Keratinocyte (primary cell): ENCODE measurements around the gene TCTN1. TPM values are rescaled to one million over a fixed set of nuclear protein-coding genes. Genes with fewer than 3 reads are reported as not detected.

Experiments used
- DNase-seq: peaks from one replicate; pipeline ENCODE4 v3.0.0-alpha.2; 2011; ENCODE audit warnings: low read depth, missing footprints, low spot score
- FAIRE-seq: peaks from 2 replicates; lab custom pipeline; 2011; peaks lifted over from hg19 to GRCh38; lab: Jason Lieb, UNC
- H2AFZ ChIP-seq: 2 replicates; pipeline ENCODE4 v1.6.0; 2012; ENCODE audit warnings: low read length, control low read depth, inconsistent platforms; ENCODE audit not compliant: control insufficient read depth
- H3K27ac ChIP-seq: 2 replicates; pipeline ENCODE4 v1.5.1; 2011; ENCODE audit warnings: low read length; ENCODE audit not compliant: control insufficient read depth, insufficient read depth
- H3K27me3 ChIP-seq: 3 replicates; pipeline ENCODE4 v1.6.0; 2011; ENCODE audit warnings: low read length; ENCODE audit not compliant: control insufficient read depth, insufficient read depth; ENCODE audit errors: extremely low read depth
- H3K36me3 ChIP-seq, 2 experiments: 2 replicates in 1 of 2; 3 replicates in 1 of 2; pipeline ENCODE4 v1.5.1; 2011; ENCODE audit warnings: low read length in 2 of 2, mild to moderate bottlenecking in 1 of 2; ENCODE audit not compliant: control insufficient read depth in 2 of 2, insufficient read depth in 2 of 2; ENCODE audit errors: extremely low read depth in 1 of 2
- H3K4me1 ChIP-seq: 3 replicates; pipeline ENCODE4 v1.5.1; 2011; ENCODE audit warnings: low read length; ENCODE audit not compliant: control insufficient read depth, insufficient read depth; ENCODE audit errors: extremely low read depth
- H3K4me2 ChIP-seq: 3 replicates; pipeline ENCODE4 v1.6.0; 2011; ENCODE audit warnings: low read depth, low read length; ENCODE audit not compliant: control insufficient read depth, insufficient read depth; ENCODE audit errors: extremely low read depth
- H3K4me3 ChIP-seq, 3 experiments: fragments of 200-600 bp in 1 of 3; sonication (generic) in 1 of 3; 2 replicates in 2 of 3; 3 replicates in 1 of 3; pipeline ENCODE4 v1.5.1; 2011 to 2016; ENCODE audit warnings: low read length in 3 of 3, mild to moderate bottlenecking in 3 of 3, control low read depth in 2 of 3, inconsistent platforms in 1 of 3, low read depth in 1 of 3, mixed read lengths in 1 of 3, mixed run types in 1 of 3, moderate library complexity in 1 of 3; ENCODE audit not compliant: control insufficient read depth in 2 of 3, insufficient read depth in 2 of 3; ENCODE audit errors: extremely low read depth in 1 of 3
- H3K79me2 ChIP-seq: 2 replicates; pipeline ENCODE4 v1.6.0; 2012; ENCODE audit warnings: low read length; ENCODE audit not compliant: control insufficient read depth, insufficient read depth
- H3K9ac ChIP-seq: 3 replicates; pipeline ENCODE4 v1.6.0; 2011; ENCODE audit warnings: low read length; ENCODE audit not compliant: control insufficient read depth, insufficient read depth; ENCODE audit errors: extremely low read depth
- H3K9me1 ChIP-seq: 3 replicates; pipeline ENCODE4 v1.6.0; 2011; ENCODE audit warnings: low read length; ENCODE audit not compliant: control insufficient read depth, insufficient read depth; ENCODE audit errors: extremely low read depth
- H3K9me3 ChIP-seq: 2 replicates; pipeline ENCODE4 v1.5.1; 2012; ENCODE audit warnings: low read depth, low read length; ENCODE audit not compliant: control insufficient read depth
- H4K20me1 ChIP-seq: 3 replicates; pipeline ENCODE4 v1.6.0; 2011; ENCODE audit warnings: low read length; ENCODE audit not compliant: control insufficient read depth, insufficient read depth; ENCODE audit errors: extremely low read depth
- CTCF ChIP-seq, 3 experiments: IDR thresholded peaks in 1 of 3; conservative IDR thresholded peaks in 1 of 3; optimal IDR thresholded peaks in 1 of 3; 2 replicates in 2 of 3; 3 replicates in 1 of 3; pipeline versions ENCODE3 to v1.5.1; 2011; ENCODE audit warnings: low read length in 3 of 3, mild to moderate bottlenecking in 3 of 3, moderate library complexity in 2 of 3, control low read depth in 1 of 3, inconsistent platforms in 1 of 3; ENCODE audit not compliant: insufficient read depth in 2 of 3; ENCODE audit errors: extremely low read depth in 1 of 3
- EZH2 ChIP-seq: IDR thresholded peaks from one replicate; pipeline ENCODE4 v1.6.1; 2012; ENCODE audit warnings: inconsistent platforms, mild to moderate bottlenecking, low read length, moderate library complexity
- dilution Hi-C: fragments of 300-500 bp; cut with MboI; formaldehyde crosslinking; loops from one replicate; pipeline ENCODE4 v1.7.0; 2020; ENCODE audit warnings: low sequenced_read_pairs; ENCODE audit not compliant: extremely low pct_ligation_motif_present
- polyA minus RNA-seq, 3 experiments: library from RNA; depleted of rRNA, polyadenylated mRNA; stranded (reverse); fragments of >200 nt; gene quantifications; 1 replicate in 1 of 3; 2 replicates in 1 of 3; 3 replicates in 1 of 3; pipeline ENCODE4 v1.2.3, GENCODE V29; 2011
- polyA plus RNA-seq, 5 experiments: library from polyadenylated mRNA; depleted of rRNA in 3 of 5; stranded (reverse) in 3 of 5; stranded (forward) in 1 of 5; unstranded in 1 of 5; fragments of >200 nt; gene quantifications; 1 replicate in 1 of 5; 2 replicates in 3 of 5; 3 replicates in 1 of 5; pipeline versions ENCODE4 v1.2.1 to v1.2.3, GENCODE V29; 2011 to 2012; ENCODE audit warnings: missing spikeins in 2 of 5, low read depth in 1 of 5, low replicate concordance in 1 of 5

TCTN1 gene
- polyA plus RNA-seq, result 14.4 to 31.8 TPM (median 30.6 TPM) in 3 replicates
- polyA plus RNA-seq (2011; ENCODE audit: low read depth), result 2.3 TPM
- polyA plus RNA-seq (2011; cell fraction: cytosol; rRNA removed), result 17.0 and 25.0 TPM in 2 replicates
- polyA plus RNA-seq (2011; cell fraction: nucleus; rRNA removed), result 31.0 and 34.6 TPM in 2 replicates
- polyA plus RNA-seq (2012; ENCODE audit: low replicate concordance), result 13.4 and 19.4 TPM in 2 replicates
- 11.8 to 23.0 TPM (median 14.3 TPM) in 3 replicates for polyA minus RNA-seq
- 14.4 TPM for polyA minus RNA-seq (2011; cell fraction: cytosol; rRNA and poly(A)+ RNA removed)
- polyA minus RNA-seq (2011; cell fraction: nucleus; rRNA and poly(A)+ RNA removed), result 16.4 and 23.4 TPM in 2 replicates

GRCh38 chr12:110613771-110614684 is at the start of gene TCTN1:
TCTN1 (plus strand) TSS chr12:110614129; CDS start chr12:110614183, 54 bp downstream.
- Histone ChIP-seq H3K27ac (peak within 1 kb of the TSS; percentile 73), H4K20me1 (no peaks in the 10 kb centered on the region), H3K9ac (peak within 1 kb of the TSS; percentile 78), H3K9me1 (no peaks in the 10 kb centered on the region), H3K9me3 (no peaks in the 10 kb centered on the region), H3K79me2 (no peaks in the 10 kb centered on the region), H2AFZ (peak within 1 kb of the TSS; percentile 94), H3K4me2 (peak within 1 kb of the TSS; percentile 97), H3K4me3 (peak within 1 kb of the TSS; percentile 63 to 81 (median 64)), H3K4me1 (peaks cover 6% of the 10 kb centered on the region), H3K27me3 (no peaks in the 10 kb centered on the region), H3K36me3 (peaks cover 0 to 1% of the 10 kb centered on the region in 2 experiments)
- DNase-seq, result peak; percentile 68
- dilution Hi-C loops, result no loop called here
- no peak for TF ChIP-seq EZH2
- no peak for TF ChIP-seq CTCF (optimal IDR thresholded peaks at IDR 0.05 in 1 of 3, IDR thresholded peaks at IDR 0.05 in 1 of 3, conservative IDR thresholded peaks at IDR 0.05 in 1 of 3; ENCODE audit: extremely low read depth in 1 of 3, insufficient read depth in 2 of 3, low read length in 3 of 3)
- no peak for FAIRE-seq

GRCh38 chr12:110564471-110564991 is 49.4 kb upstream of the TCTN1 start:
- Histone ChIP-seq H3K27me3 (no peaks in the 10 kb centered on the region), H3K79me2 (peaks cover 86% of the 10 kb centered on the region), H3K27ac (peak overlapping the region; percentile 81), H3K4me2 (no peak overlapping the region), H3K4me3 (no peak overlapping the region), H4K20me1 (no peaks in the 10 kb centered on the region), H3K9me1 (no peaks in the 10 kb centered on the region), H3K36me3 (peaks cover 0 to 5% of the 10 kb centered on the region in 2 experiments), H2AFZ (no peak overlapping the region), H3K9me3 (no peaks in the 10 kb centered on the region), H3K4me1 (peaks cover 48% of the 10 kb centered on the region), H3K9ac (no peak overlapping the region)
- TF ChIP-seq CTCF (optimal IDR thresholded peaks at IDR 0.05 in 1 of 3, IDR thresholded peaks at IDR 0.05 in 1 of 3, conservative IDR thresholded peaks at IDR 0.05 in 1 of 3; ENCODE audit: extremely low read depth in 1 of 3, insufficient read depth in 2 of 3, low read length in 3 of 3) (no peak), EZH2 (no peak)
- FAIRE-seq (no peak), DNase-seq (no peak)
- dilution Hi-C loops, result no loop called here
